CD4-positive, alpha-beta memory T cell (primary cell): ENCODE measurements around the gene TEX28. TPM values are rescaled to one million over a fixed set of nuclear protein-coding genes. Genes with fewer than 3 reads are reported as not detected.
"Not testable (repeated sequence)": the region's sequence is repeated elsewhere in the genome, so short reads cannot be mapped to it uniquely, and the experiment has no call there.

ENCODE experiments used
- CTCF ChIA-PET: fragments of 350-600 bp; sonication (Branson Sonifier 250); formaldehyde crosslinking; loops from one replicate; lab custom pipeline; 2021; ENCODE audit warnings: inconsistent platforms; ENCODE audit not compliant: partially characterized antibody; lab: Charles Lee
- POLR2A ChIA-PET: fragments of 350-600 bp; sonication (Branson Sonifier 250); formaldehyde crosslinking; loops from one replicate; lab custom pipeline; 2021; ENCODE audit not compliant: partially characterized antibody; lab: Charles Lee
- DNase-seq, 5 donors: peaks; one replicate each; pipeline versions ENCODE4 v3.0.0 to v3.0.0-alpha.2; 2020 to 2022; ENCODE audit warnings: mixed read lengths in 1 of 5
- H3K27ac ChIP-seq: one replicate; pipeline ENCODE4 v1.7.0; 2013; ENCODE audit warnings: low read depth, low read length
- H3K27me3 ChIP-seq: 2 replicates; pipeline ENCODE4 v1.7.0; 2013; ENCODE audit warnings: mild to moderate bottlenecking, low read length, moderate library complexity; ENCODE audit not compliant: insufficient read depth
- H3K36me3 ChIP-seq: 2 replicates; pipeline ENCODE4 v1.7.0; 2013; ENCODE audit warnings: mild to moderate bottlenecking, low read length, moderate library complexity; ENCODE audit not compliant: insufficient read depth
- H3K4me1 ChIP-seq: 2 replicates; pipeline ENCODE4 v1.7.0; 2013; ENCODE audit warnings: mild to moderate bottlenecking, low read length, moderate library complexity; ENCODE audit not compliant: insufficient read depth
- H3K4me3 ChIP-seq, 2 donors: one replicate each; pipeline ENCODE4 v1.7.0; 2013; ENCODE audit warnings: low read length in 2 of 2, mild to moderate bottlenecking in 1 of 2
- H3K9me3 ChIP-seq, 2 donors: one replicate each; pipeline ENCODE4 v1.7.0; 2013; ENCODE audit warnings: low read length in 2 of 2, control low read depth in 1 of 2; ENCODE audit not compliant: control insufficient read depth in 1 of 2
- H3K27ac Mint-ChIP-seq, 7 donors: one replicate each; pipeline ENCODE4 v1.8.0; 2020 to 2021; ENCODE audit warnings: mixed read lengths in 7 of 7, mild to moderate bottlenecking in 6 of 7, inconsistent platforms in 3 of 7, moderate library complexity in 3 of 7
- H3K27me3 Mint-ChIP-seq, 2 donors: one replicate each; pipeline ENCODE4 v1.8.0; 2020 to 2021; ENCODE audit warnings: mixed read lengths in 2 of 2
- H3K36me3 Mint-ChIP-seq, 2 donors: one replicate each; pipeline ENCODE4 v1.8.0; 2020 to 2021; ENCODE audit warnings: mixed read lengths in 2 of 2, inconsistent platforms in 1 of 2, mild to moderate bottlenecking in 1 of 2
- H3K4me1 Mint-ChIP-seq, 4 donors: one replicate each; pipeline ENCODE4 v1.8.0; 2020 to 2021; ENCODE audit warnings: mixed read lengths in 4 of 4, mild to moderate bottlenecking in 1 of 4
- H3K4me3 Mint-ChIP-seq, 8 donors: one replicate each; pipeline ENCODE4 v1.8.0; 2020 to 2021; ENCODE audit warnings: mixed read lengths in 8 of 8, mild to moderate bottlenecking in 7 of 8, moderate library complexity in 6 of 8, inconsistent platforms in 3 of 8
- H3K9me3 Mint-ChIP-seq, 8 donors: one replicate each; pipeline ENCODE4 v1.8.0; 2020 to 2021; ENCODE audit warnings: mixed read lengths in 8 of 8, mild to moderate bottlenecking in 5 of 8, inconsistent platforms in 3 of 8, moderate library complexity in 1 of 8
- intact Hi-C: fragments of 100-400 bp; cut with micrococcal nuclease; formaldehyde crosslinking; loops from one replicate; pipeline ENCODE4 v1.15.1; 2023
- polyA plus RNA-seq, 2 donors: library from polyadenylated mRNA; unstranded; fragments of 300-500 nt; fragmentation: Illumina TruSeq; gene quantifications; one replicate each; pipeline ENCODE4 v1.2.3, GENCODE V29; 2021
- total RNA-seq, 2 experiments: library from RNA; stranded (reverse); gene quantifications; one replicate each; pipeline ENCODE4 v1.2.3, GENCODE V29; 2021

TEX28 gene
- total and polyA plus RNA-seq, 4 experiments from 2014 or later, result not detected

DNA sequence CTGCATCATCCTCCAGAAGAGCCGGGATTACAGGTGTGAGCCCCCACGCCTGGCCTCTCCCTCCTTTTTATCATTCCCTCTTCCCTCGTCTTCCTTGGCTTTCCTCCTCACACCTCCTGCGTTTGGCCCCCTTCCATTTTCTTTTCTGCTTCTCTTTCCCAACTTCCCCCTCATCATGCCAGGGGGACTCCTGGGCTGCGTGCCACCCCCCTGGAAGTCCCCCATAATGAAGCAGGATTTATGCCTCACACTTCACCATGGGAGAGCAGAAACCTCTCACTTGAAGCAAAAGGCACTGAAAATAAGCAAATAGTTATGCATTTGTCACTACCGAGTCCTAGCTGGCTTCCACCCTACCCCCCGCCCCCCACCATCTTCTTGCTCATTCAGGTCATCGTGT lies 8.6 kb upstream of the TEX28 start:
- Mint-ChIP-seq H3K36me3 (no peaks in the 10 kb centered on the region), H3K27ac (peak overlapping the region in 1 of 7 donors; percentile 86), H3K27me3 (no peaks in the 10 kb centered on the region), H3K4me1 (peaks cover 11 to 14% (median 12%) of the 10 kb centered on the region in 4 donors), H3K9me3 (no peaks in the 10 kb centered on the region), H3K4me3 (no peak overlapping the region)
- no peak overlapping the region for H3K27ac ChIP-seq
- no peaks in the 10 kb centered on the region for H3K36me3 ChIP-seq
- no peak for DNase-seq
- ChIA-PET CTCF (no interaction called here), POLR2A (no interaction called here)
- H3K27me3 ChIP-seq, result no peaks in the 10 kb centered on the region
- H3K4me3 ChIP-seq, result no peak overlapping the region
- H3K9me3 ChIP-seq, result no peaks in the 10 kb centered on the region
- intact Hi-C loops, result no loop called here
- H3K4me1 ChIP-seq, result peaks cover 13% of the 10 kb centered on the region

DNA sequence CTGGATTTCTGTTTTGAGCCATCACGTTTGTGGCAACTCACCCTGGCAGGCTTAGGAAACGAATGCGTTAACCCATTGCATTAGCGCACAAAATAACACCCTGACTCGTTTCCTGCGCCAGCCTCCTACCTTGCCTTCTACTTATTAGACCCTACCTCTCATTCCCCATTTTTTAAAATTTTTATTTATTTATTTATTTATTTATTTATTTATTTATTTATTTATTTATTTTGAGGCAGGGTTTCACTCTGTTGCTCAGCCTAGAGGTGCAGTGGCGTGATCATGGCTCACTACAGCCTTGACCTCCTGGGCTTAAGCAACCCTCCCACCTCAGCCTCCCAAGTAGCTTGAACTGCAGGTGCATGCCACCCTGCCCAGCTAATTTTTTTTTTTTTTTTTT lies 8.1 kb upstream of the TEX28 start:
- H3K4me3 ChIP-seq, POLR2A ChIA-PET, intact Hi-C loops, H3K27me3 Mint-ChIP-seq, H3K27me3 ChIP-seq, H3K4me1 Mint-ChIP-seq, H3K27ac Mint-ChIP-seq, H3K36me3 ChIP-seq, H3K9me3 ChIP-seq, DNase-seq, H3K36me3 Mint-ChIP-seq, H3K9me3 Mint-ChIP-seq, H3K4me3 Mint-ChIP-seq, H3K27ac ChIP-seq, CTCF ChIA-PET: not testable (repeated sequence)
- H3K4me1 ChIP-seq, result peaks cover 13% of the 10 kb centered on the region

DNA sequence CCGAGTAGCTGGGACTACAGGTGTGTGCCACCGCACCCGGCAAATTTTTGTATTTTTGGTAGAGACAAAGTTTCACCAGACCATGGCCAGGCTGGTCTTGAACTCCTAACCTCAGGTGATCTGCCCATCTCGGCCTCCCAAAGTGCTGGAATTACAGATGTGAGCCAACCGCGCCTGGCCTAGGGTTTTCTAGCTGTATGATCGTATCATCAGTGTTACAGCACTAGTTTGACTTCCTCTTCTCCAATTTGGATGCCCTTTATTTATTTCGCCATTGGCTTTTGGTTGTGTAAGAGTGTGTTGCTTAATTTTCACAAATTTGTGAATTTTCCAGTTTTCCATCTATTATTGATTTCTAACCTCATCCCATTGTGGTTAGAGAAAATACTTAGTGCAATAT lies 5.9 kb upstream of the TEX28 start:
- DNase-seq, result no peak
- Histone ChIP-seq H3K9me3 (no peaks in the 10 kb centered on the region), H3K36me3 (no peaks in the 10 kb centered on the region), H3K4me3 (no peak overlapping the region), H3K4me1 (peaks cover 5% of the 10 kb centered on the region), H3K27ac (no peak overlapping the region), H3K27me3 (no peaks in the 10 kb centered on the region)
- ChIA-PET CTCF (no interaction called here), POLR2A (no interaction called here)
- Mint-ChIP-seq H3K27ac (no peak overlapping the region), H3K36me3 (no peaks in the 10 kb centered on the region), H3K9me3 (no peaks in the 10 kb centered on the region), H3K4me3 (no peak overlapping the region), H3K4me1 (peaks cover 0 to 4% (median 1%) of the 10 kb centered on the region in 4 donors), H3K27me3 (no peaks in the 10 kb centered on the region)
- intact Hi-C loops, result no loop called here

DNA sequence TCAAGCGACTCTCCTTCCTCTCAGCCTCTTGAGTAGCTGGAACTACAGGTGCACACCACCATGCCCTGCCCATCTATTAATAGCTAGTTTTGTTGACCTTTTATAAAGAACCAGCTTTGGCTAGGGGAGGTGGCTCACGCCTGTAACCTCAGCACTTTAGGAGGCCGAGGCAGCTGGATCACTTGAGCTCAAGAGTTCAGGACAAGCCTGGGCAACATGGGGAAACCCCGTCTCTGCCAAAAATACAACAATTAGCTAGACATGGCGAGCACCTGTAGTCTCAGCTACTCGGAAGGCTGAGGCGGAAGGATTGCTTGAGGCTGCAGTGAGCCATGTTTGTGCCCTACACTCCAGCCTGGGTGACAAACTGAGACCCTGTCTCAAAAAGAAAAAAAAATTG lies 3.4 kb upstream of the TEX28 start:
- no peaks in the 10 kb centered on the region for H3K9me3 ChIP-seq
- no peaks in the 10 kb centered on the region for H3K36me3 ChIP-seq
- no peak for DNase-seq
- intact Hi-C loops, result no loop called here
- H3K27ac ChIP-seq, result no peak overlapping the region
- no peak overlapping the region for H3K4me3 Mint-ChIP-seq
- peaks cover 5% of the 10 kb centered on the region for H3K4me1 ChIP-seq
- no peaks in the 10 kb centered on the region for H3K27me3 ChIP-seq
- H3K4me3 ChIP-seq, result no peak overlapping the region
- ChIA-PET POLR2A (interaction anchor here (0.9 to 1.1 kb wide), 2 partner anchors 29 to 249 kb away, joined by 3 read pairs; partner anchors contain the start of gene G6PD), CTCF (interaction anchor here (1.5 kb wide), 1 partner anchor 10 kb away, joined by 7 read pairs; no protein-coding TSS in a partner anchor)
- H3K27me3 Mint-ChIP-seq, result no peaks in the 10 kb centered on the region
- H3K9me3 Mint-ChIP-seq, result no peaks in the 10 kb centered on the region
- H3K36me3 Mint-ChIP-seq, result no peaks in the 10 kb centered on the region
- no peak overlapping the region for H3K27ac Mint-ChIP-seq
- H3K4me1 Mint-ChIP-seq, result peaks cover 0 to 3% (median under 1%) of the 10 kb centered on the region in 4 donors

GRCh38 chrX:154296731-154297130 lies 1.8 kb upstream of the TEX28 start:
- no peaks in the 10 kb centered on the region for H3K27me3 Mint-ChIP-seq

GRCh38 chrX:154295664-154296310 lies 863 bp upstream of the TEX28 start, which contains the start of gene TKTL1:
TKTL1 (plus strand) TSS chrX:154295795; CDS start chrX:154295860, 65 bp downstream.
- CTCF ChIA-PET, result no interaction called here
- H3K27me3 Mint-ChIP-seq, result no peaks in the 10 kb centered on the region
- intact Hi-C loops, result no loop called here
- H3K9me3 ChIP-seq, result no peaks in the 10 kb centered on the region
- no peaks in the 10 kb centered on the region for H3K36me3 ChIP-seq
- H3K4me3 ChIP-seq, result no peak within 1 kb of the TSS
- no peak for DNase-seq
- H3K27ac Mint-ChIP-seq, result peak within 1 kb of the TSS in 1 of 7 donors; percentile 30
- no peaks in the 10 kb centered on the region for H3K27me3 ChIP-seq
- H3K36me3 Mint-ChIP-seq, result no peaks in the 10 kb centered on the region
- peaks cover 5% of the 10 kb centered on the region for H3K4me1 ChIP-seq
- POLR2A ChIA-PET, result no interaction called here
- no peaks in the 10 kb centered on the region for H3K9me3 Mint-ChIP-seq
- peaks cover 0 to 3% (median under 1%) of the 10 kb centered on the region in 4 donors for H3K4me1 Mint-ChIP-seq
- H3K27ac ChIP-seq, result no peak within 1 kb of the TSS
- no peak within 1 kb of the TSS for H3K4me3 Mint-ChIP-seq

More at GRCh38 chrX:154296731-154297130, 1.8 kb upstream of the TEX28 start:
- Histone ChIP-seq H3K27me3 (no peaks in the 10 kb centered on the region), H3K4me3 (no peak overlapping the region), H3K9me3 (no peaks in the 10 kb centered on the region), H3K4me1 (peaks cover 5% of the 10 kb centered on the region), H3K27ac (no peak overlapping the region), H3K36me3 (no peaks in the 10 kb centered on the region)
- CTCF ChIA-PET, result no interaction called here
- no peak overlapping the region for H3K4me3 Mint-ChIP-seq
- peaks cover 0 to 3% (median under 1%) of the 10 kb centered on the region in 4 donors for H3K4me1 Mint-ChIP-seq
- POLR2A ChIA-PET, result no interaction called here
- H3K36me3 Mint-ChIP-seq, result no peaks in the 10 kb centered on the region
- intact Hi-C loops, result no loop called here
- no peaks in the 10 kb centered on the region for H3K9me3 Mint-ChIP-seq
- no peak for DNase-seq
- no peak overlapping the region for H3K27ac Mint-ChIP-seq

DNA sequence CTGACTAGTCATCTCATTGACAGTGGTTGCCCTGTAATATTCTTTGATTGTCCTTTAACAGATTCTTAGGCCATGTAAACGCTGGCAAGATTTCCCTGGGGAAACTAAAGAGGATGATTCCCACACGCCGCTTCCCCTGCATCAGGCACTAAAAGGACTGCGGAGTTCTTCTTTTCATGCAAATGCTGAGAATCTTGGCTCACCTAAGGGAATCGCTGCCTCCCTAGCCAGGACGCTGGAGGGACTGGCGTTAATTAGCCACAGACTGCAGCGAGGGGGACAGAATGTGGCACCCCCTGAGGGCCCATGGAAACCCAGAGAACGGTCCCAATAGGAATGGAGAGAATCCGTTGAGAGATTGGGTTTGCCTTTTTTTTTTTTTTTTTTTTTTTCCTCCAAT lies 8.5 kb downstream of the TEX28 start:
- POLR2A ChIA-PET, H3K4me3 Mint-ChIP-seq, H3K36me3 ChIP-seq, intact Hi-C loops, H3K27me3 ChIP-seq, H3K9me3 ChIP-seq, H3K36me3 Mint-ChIP-seq, H3K4me3 ChIP-seq, H3K27ac ChIP-seq, H3K27ac Mint-ChIP-seq, H3K27me3 Mint-ChIP-seq, H3K9me3 Mint-ChIP-seq, CTCF ChIA-PET, H3K4me1 ChIP-seq, H3K4me1 Mint-ChIP-seq, DNase-seq: not testable (repeated sequence)
